Adrenal gland (tissue), 12 donors: ENCODE measurements around the gene GABRR3. TPM values are rescaled to one million over a fixed set of nuclear protein-coding genes. Genes with fewer than 3 reads are reported as not detected.

Experiments used
- DNase-seq, 7 donors: peaks; one replicate each; pipeline ENCODE4 v3.0.0-alpha.2; 2019 to 2020
- H3K27ac ChIP-seq, 5 donors: fragments of 200-600 bp; sonication (generic) in 4 of 5; 1 replicate in 3 of 5; 2 replicates in 2 of 5; pipeline versions ENCODE4 v1.5.1 to v1.8.0; 2016 to 2020; ENCODE audit warnings: mild to moderate bottlenecking in 1 of 5
- H3K27me3 ChIP-seq: fragments of 200-600 bp; 2 replicates; pipeline ENCODE4 v1.8.0; 2021
- H3K36me3 ChIP-seq, 2 donors: fragments of 200-600 bp; replicated peaks in 1 of 2; 1 replicate in 1 of 2; 2 replicates in 1 of 2; pipeline versions ENCODE4 v1.5.1 to v1.8.0; 2018 to 2022
- H3K4me1 ChIP-seq, 2 donors: fragments of 200-600 bp; replicated peaks in 1 of 2; 1 replicate in 1 of 2; 2 replicates in 1 of 2; pipeline versions ENCODE4 v1.5.1 to v1.8.0; 2018 to 2021
- H3K4me3 ChIP-seq, 4 donors: fragments of 200-600 bp; sonication (generic) in 3 of 4; one replicate each; pipeline ENCODE4 v1.5.1; 2016 to 2018
- H3K9me3 ChIP-seq, 3 donors: fragments of 200-600 bp; sonication (generic) in 1 of 3; replicated peaks in 1 of 3; 1 replicate in 2 of 3; 2 replicates in 1 of 3; pipeline versions ENCODE4 v1.5.1 to v1.8.0; 2016 to 2021
- CTCF ChIP-seq, 6 experiments: fragments of 450-650 bp in 4 of 6; fragments of 200-600 bp in 2 of 6; sonication (generic) in 1 of 6; IDR thresholded peaks; 1 replicate in 5 of 6; 2 replicates in 1 of 6; pipeline versions ENCODE4 v1.5.1 to v1.8.0; 2016 to 2021; ENCODE audit warnings: antibody characterized with exemption in 6 of 6, mild to moderate bottlenecking in 2 of 6, moderate library complexity in 1 of 6
- POLR2A ChIP-seq, 2 donors: fragments of 450-650 bp; IDR thresholded peaks; one replicate each; pipeline ENCODE4 v1.6.1; 2017; ENCODE audit warnings: antibody characterized with exemption in 2 of 2, mild to moderate bottlenecking in 2 of 2, moderate library complexity in 1 of 2
- WGBS, 4 donors: extraction: QIAGEN DNeasy Blood & Tissue Kit in 2 of 4; methylation state at CpG; one replicate each; pipeline versions ENCODE4 v1.1.5 to v1.1.7; 2013 to 2017; 5-methylcytosine and 5-hydroxymethylcytosine counted together
- intact Hi-C, 2 donors: fragments of 100-400 bp; cut with DNase I; formaldehyde crosslinking; loops; one replicate each; pipeline versions ENCODE4 v1.14.1 to v1.15.0; 2022 to 2023
- polyA plus RNA-seq, 3 donors: library from polyadenylated mRNA; stranded (reverse); fragments of 200-250 nt in 2 of 3; fragments of 350-450 nt in 1 of 3; fragmentation: Illumina TruSeq in 1 of 3; extraction: RNeasy Lipid Tissue Mini Kit (QIAGEN cat#74804) in 1 of 3; gene quantifications; one replicate each; pipeline ENCODE4 v1.2.3, GENCODE V29; 2013 to 2014
- total RNA-seq, 9 donors: library from RNA; depleted of rRNA in 4 of 9; stranded (reverse); fragments of >200 nt in 4 of 9; fragments of 120-200 nt in 1 of 9; fragmentation: NEBNext Ultra II Directional in 1 of 9; extraction: Animal tissue kit (Norgen Biotek cat#: 25700) in 1 of 9; gene quantifications; one replicate each; pipeline versions ENCODE4 v1.1.0 to v1.2.4, GENCODE V29; 2013 to 2023
- donor health status: healthy with polysubstance abuse.
- donor health status: Bipolar disorder and iron deficiency.
- donor health status: DM: yes; HTN: yes; CAD: no.
- donor health status: DM: no; HTN: no; CAD: no.
- donor health status: DM: no; HTN: no; CAD: no.
- donor health status: DM: yes; HTN: yes; CAD: no.

The GABRR3 gene
- total and polyA plus RNA-seq, 12 donors = under 0.01 TPM; not detected in 11

DNA sequence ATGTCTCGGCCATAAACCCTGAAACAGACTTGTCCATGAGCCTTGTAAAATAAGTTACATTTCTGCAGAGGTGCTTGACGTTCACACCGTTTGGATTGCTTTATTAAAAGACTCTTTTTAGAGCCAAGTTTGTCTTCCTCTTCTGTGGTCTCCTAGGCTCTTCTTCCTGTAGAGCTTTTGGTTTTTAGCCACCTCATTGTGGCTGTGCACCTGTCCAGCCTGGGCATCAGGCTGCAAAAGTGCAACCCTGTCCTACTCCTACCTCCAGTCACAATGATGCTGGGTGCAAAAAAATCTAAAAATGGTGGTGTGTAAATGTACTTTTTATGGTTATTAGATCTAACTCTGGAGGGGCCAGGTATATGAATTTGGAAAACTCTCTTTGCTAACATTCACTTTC, 60.1 kb downstream of the GABRR3 start:
- TF ChIP-seq CTCF (IDR thresholded peaks at IDR 0.05) (no peak), POLR2A (IDR thresholded peaks at IDR 0.05) (no peak)
- Histone ChIP-seq H3K36me3 (no peaks in the 10 kb centered on the region), H3K27me3 (no peaks in the 10 kb centered on the region), H3K4me3 (no peak overlapping the region), H3K9me3 (no peaks in the 10 kb centered on the region), H3K27ac (no peak overlapping the region), H3K4me1 (peaks cover 6 to 17% of the 10 kb centered on the region in 2 donors)
- WGBS, 4 donors = 68 to 81% (median 72%) methylated on average over 3 of the region's 3 CpGs
- intact Hi-C loops = loop anchor here in 1 of 2 donors (10.0 kb wide), 1 partner anchor 150 kb away; the partner anchor contains the start of gene CRYBG3
- no peak for DNase-seq

GRCh38 chr3:97972976-97973375, 62.1 kb downstream of the GABRR3 start:
- Histone ChIP-seq H3K27me3 (no peaks in the 10 kb centered on the region), H3K4me3 (peak overlapping the region in 1 of 4 donors; percentile 92), H3K9me3 (no peaks in the 10 kb centered on the region), H3K27ac (no peak overlapping the region), H3K36me3 (no peaks in the 10 kb centered on the region), H3K4me1 (peaks cover 6 to 24% of the 10 kb centered on the region in 2 donors)
- DNase-seq = no peak
- TF ChIP-seq CTCF (IDR thresholded peaks at IDR 0.05) (no peak), POLR2A (IDR thresholded peaks at IDR 0.05) (no peak)
- WGBS, 4 donors = 94 to 96% (median 94%) methylated on average over 9 of the region's 9 CpGs
- intact Hi-C loops = loop anchor here in 1 of 2 donors (10.0 kb wide), 1 partner anchor 148 kb away; the partner anchor contains the start of gene CRYBG3

- H3K36me3 ChIP-seq = no peaks in the 10 kb centered on the region
- no peaks in the 10 kb centered on the region for H3K9me3 ChIP-seq
- peak within 1 kb of the TSS; percentile 26 to 93 (median 70) for H3K27ac ChIP-seq
- 1 to 5% (median 2%) methylated on average over 21 to 82 of the region's 82 CpGs for WGBS, 4 donors
- H3K27me3 ChIP-seq = no peaks in the 10 kb centered on the region
- intact Hi-C loops = loop anchor here in 1 of 2 donors (10.0 kb wide), 1 partner anchor 147 kb away; the partner anchor contains the start of gene CRYBG3
- TF ChIP-seq POLR2A (IDR thresholded peaks at IDR 0.05) (peak in 1 of 2 donors; percentile 70), CTCF (IDR thresholded peaks at IDR 0.05) (no peak)
- H3K4me1 ChIP-seq = peaks cover 6 to 24% of the 10 kb centered on the region in 2 donors
- H3K4me3 ChIP-seq = peak within 1 kb of the TSS in 3 of 4 donors; percentile 41 to 92 (median 69)
- DNase-seq = peak; percentile 71 to 86 (median 79)
Observed at GRCh38 chr3:97971679-97972567, 63.2 kb downstream of the GABRR3 start, which contains the start of gene RIOX2. Gene RIOX2 (minus strand): TSS chr3:97972431. CDS start chr3:97967593, 4,838 bp downstream.

GRCh38 chr3:97970956-97971620, 64.0 kb downstream of the GABRR3 start:
- Histone ChIP-seq H3K9me3 (no peaks in the 10 kb centered on the region), H3K27me3 (no peaks in the 10 kb centered on the region), H3K36me3 (no peaks in the 10 kb centered on the region), H3K27ac (peak overlapping the region in 3 of 5 donors; percentile 70 to 93 (median 88)), H3K4me3 (peak overlapping the region in 2 of 4 donors; percentile 69 to 92), H3K4me1 (peaks cover 6 to 24% of the 10 kb centered on the region in 2 donors)
- DNase-seq = no peak
- 68 to 78% (median 74%) methylated on average over 9 of the region's 9 CpGs for WGBS, 4 donors
- intact Hi-C loops = loop anchor here in 1 of 2 donors (10.0 kb wide), 1 partner anchor 146 kb away; the partner anchor contains the start of gene CRYBG3
- TF ChIP-seq CTCF (IDR thresholded peaks at IDR 0.05) (no peak), POLR2A (IDR thresholded peaks at IDR 0.05) (no peak)
